ENCODE results near the gene STK4.

The STK4 gene

GRCh38 chr20:44952731-44953130 is 13.6 kb upstream of the STK4 start:
- no peak overlapping the region for H3K4me3 ChIP-seq (ENCODE audit: low read depth, low read length)
- TF ChIP-seq, protein P1, sequence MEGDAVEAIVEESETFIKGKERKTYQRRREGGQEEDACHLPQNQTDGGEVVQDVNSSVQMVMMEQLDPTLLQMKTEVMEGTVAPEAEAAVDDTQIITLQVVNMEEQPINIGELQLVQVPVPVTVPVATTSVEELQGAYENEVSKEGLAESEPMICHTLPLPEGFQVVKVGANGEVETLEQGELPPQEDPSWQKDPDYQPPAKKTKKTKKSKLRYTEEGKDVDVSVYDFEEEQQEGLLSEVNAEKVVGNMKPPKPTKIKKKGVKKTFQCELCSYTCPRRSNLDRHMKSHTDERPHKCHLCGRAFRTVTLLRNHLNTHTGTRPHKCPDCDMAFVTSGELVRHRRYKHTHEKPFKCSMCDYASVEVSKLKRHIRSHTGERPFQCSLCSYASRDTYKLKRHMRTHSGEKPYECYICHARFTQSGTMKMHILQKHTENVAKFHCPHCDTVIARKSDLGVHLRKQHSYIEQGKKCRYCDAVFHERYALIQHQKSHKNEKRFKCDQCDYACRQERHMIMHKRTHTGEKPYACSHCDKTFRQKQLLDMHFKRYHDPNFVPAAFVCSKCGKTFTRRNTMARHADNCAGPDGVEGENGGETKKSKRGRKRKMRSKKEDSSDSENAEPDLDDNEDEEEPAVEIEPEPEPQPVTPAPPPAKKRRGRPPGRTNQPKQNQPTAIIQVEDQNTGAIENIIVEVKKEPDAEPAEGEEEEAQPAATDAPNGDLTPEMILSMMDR (IDR thresholded peaks at IDR 0.05; ENCODE audit: borderline replicate concordance, insufficient read depth, low read depth, low read length): no peak

DNA sequence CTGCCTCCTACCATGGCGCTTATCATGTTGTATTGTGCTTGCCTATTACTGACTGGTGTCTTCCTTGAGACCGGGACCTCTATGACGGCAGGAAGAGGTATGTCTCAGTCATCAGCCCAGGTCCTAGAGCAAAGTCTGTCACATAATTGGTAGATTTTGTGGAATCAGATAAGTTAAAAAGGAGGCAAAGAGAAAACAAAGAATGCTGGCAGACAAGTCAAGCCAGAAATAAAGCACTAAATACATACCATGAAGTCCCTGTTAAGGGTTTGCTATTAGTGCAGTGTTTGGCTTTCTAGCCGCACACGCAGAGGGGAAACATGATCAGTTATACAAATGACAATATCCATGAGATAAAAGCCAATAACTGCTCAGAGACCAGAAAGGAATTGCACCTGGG is 12.1 kb upstream of the STK4 start:
- H3K4me3 ChIP-seq (ENCODE audit: low read depth, low read length): no peak overlapping the region
- TF ChIP-seq, protein P1 (IDR thresholded peaks at IDR 0.05; ENCODE audit: borderline replicate concordance, insufficient read depth, low read depth, low read length): no peak

- TF ChIP-seq, protein P1 (IDR thresholded peaks at IDR 0.05; ENCODE audit: borderline replicate concordance, insufficient read depth, low read depth, low read length): no peak
- no peak overlapping the region for H3K4me3 ChIP-seq (ENCODE audit: low read depth, low read length)
These were observed 11.0 kb upstream of the STK4 start for GRCh38 chr20:44955270-44955669.

- H3K4me3 ChIP-seq (ENCODE audit: low read depth, low read length): no peak overlapping the region
- TF ChIP-seq, protein P1 (IDR thresholded peaks at IDR 0.05; ENCODE audit: borderline replicate concordance, insufficient read depth, low read depth, low read length): no peak
These were observed 9.9 kb upstream of the STK4 start for GRCh38 chr20:44956410-44956809.

- TF ChIP-seq, protein P1 (IDR thresholded peaks at IDR 0.05; ENCODE audit: borderline replicate concordance, insufficient read depth, low read depth, low read length): no peak
- no peak overlapping the region for H3K4me3 ChIP-seq (ENCODE audit: low read depth, low read length)
These were observed 8.0 kb upstream of the STK4 start for GRCh38 chr20:44958276-44958675.

DNA sequence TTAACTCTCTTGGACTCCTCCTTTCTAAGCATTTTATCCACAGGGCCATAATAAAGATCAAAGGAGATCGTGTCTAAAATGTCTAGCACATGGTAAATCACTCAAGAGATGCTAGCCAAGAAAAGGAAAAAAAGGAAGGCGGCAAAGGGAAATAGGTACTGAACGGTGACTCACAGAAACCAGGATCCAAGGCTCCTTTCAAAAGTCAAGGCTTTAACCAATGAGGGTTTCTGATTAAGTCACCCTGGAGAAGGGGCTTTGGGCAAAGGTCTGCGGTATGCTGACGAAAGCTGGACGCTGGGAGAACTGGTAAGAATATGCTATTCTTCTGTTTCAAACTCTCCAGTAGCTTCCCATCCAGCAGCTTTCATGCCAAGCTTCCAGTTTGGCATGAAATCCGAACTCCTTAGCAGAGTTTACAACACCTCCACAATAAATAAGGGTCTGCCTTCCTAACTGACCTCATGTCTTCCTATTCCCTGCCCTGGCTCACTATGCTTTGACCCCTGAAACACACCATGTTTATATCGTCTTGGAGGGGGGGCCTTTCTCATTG is 7.2 kb upstream of the STK4 start:
- peak overlapping the region; percentile 75 for H3K4me3 ChIP-seq (ENCODE audit: low read depth, low read length)
- TF ChIP-seq, protein P1 (IDR thresholded peaks at IDR 0.05; ENCODE audit: borderline replicate concordance, insufficient read depth, low read depth, low read length): no peak

DNA sequence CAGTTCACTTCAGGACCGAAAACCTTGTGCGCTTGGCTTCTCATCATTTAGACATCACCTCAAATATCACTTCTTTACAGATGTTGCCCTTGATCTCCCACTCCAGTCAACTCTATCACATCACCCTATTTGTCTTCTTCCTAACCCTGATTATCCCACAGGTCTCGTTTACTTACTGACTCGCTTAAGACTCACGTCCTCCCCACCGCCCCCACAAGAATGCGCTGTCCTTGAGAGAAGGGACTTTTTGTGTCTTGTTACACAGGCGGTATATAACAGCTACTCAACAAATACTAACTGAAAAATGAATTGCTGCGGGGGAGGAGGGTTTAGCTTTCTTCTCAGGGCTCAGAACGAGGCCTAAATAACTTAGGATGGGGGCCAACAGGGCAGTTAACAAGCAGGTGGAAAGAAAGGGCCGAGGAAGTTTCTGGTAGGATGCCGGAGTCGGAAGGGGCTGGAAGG is 6.6 kb upstream of the STK4 start:
- TF ChIP-seq, protein P1 (IDR thresholded peaks at IDR 0.05; ENCODE audit: borderline replicate concordance, insufficient read depth, low read depth, low read length): no peak
- H3K4me3 ChIP-seq (ENCODE audit: low read depth, low read length): peak overlapping the region; percentile 75
